H1 (cell line): ENCODE measurements around the gene RO60. TPM values are rescaled to one million over a fixed set of nuclear protein-coding genes. Genes with fewer than 3 reads are reported as not detected.

Experiments
- CTCF ChIA-PET: fragments of 300-600 bp; sonication (Branson Sonifier 250); formaldehyde crosslinking; loops from one replicate; lab custom pipeline; 2021; ENCODE audit not compliant: partially characterized antibody; lab: Charles Lee
- POLR2A ChIA-PET: fragments of 300-600 bp; sonication (Branson Sonifier 250); formaldehyde crosslinking; loops from one replicate; lab custom pipeline; 2021; ENCODE audit warnings: inconsistent platforms; ENCODE audit not compliant: partially characterized antibody; lab: Charles Lee
- DNase-seq, 2 experiments: peaks; one replicate each; pipeline versions ENCODE4 v3.0.0 to v3.0.0-alpha.2; 2010 to 2022; ENCODE audit warnings: low spot score in 2 of 2, low read depth in 1 of 2, mixed read lengths in 1 of 2
- FAIRE-seq: peaks from 2 replicates; lab custom pipeline; 2011; peaks lifted over from hg19 to GRCh38; lab: Jason Lieb, UNC
- H2AFZ ChIP-seq: 2 replicates; pipeline ENCODE4 v1.8.1; 2012; ENCODE audit warnings: low read length, inconsistent platforms
- H2AK5ac ChIP-seq: 2 replicates; pipeline ENCODE4 v1.6.1; 2013; ENCODE audit warnings: low read depth, low read length
- H2BK120ac ChIP-seq: replicated peaks from 2 replicates; pipeline ENCODE3; 2013; ENCODE audit warnings: low read depth, low read length, inconsistent platforms
- H2BK12ac ChIP-seq: 2 replicates; pipeline ENCODE4 v1.6.1; 2013; ENCODE audit warnings: low read depth, low read length
- H2BK15ac ChIP-seq: 2 replicates; pipeline ENCODE4 v1.6.1; 2013; ENCODE audit warnings: low read length
- H2BK20ac ChIP-seq: 2 replicates; pipeline ENCODE4 v1.6.1; 2013; ENCODE audit warnings: low read length
- H2BK5ac ChIP-seq: 2 replicates; pipeline ENCODE4 v1.6.1; 2013; ENCODE audit warnings: low read depth, low read length
- H3K14ac ChIP-seq: 2 replicates; pipeline ENCODE4 v1.6.1; 2013; ENCODE audit warnings: inconsistent platforms; ENCODE audit not compliant: insufficient read length
- H3K18ac ChIP-seq: 2 replicates; pipeline ENCODE4 v1.6.1; 2013; ENCODE audit warnings: low read length; ENCODE audit errors: extremely low read depth
- H3K23ac ChIP-seq: 2 replicates; pipeline ENCODE4 v1.6.1; 2013; ENCODE audit warnings: inconsistent platforms; ENCODE audit not compliant: insufficient read length
- H3K23me2 ChIP-seq: 2 replicates; pipeline ENCODE4 v1.6.1; 2013; ENCODE audit warnings: low read depth, low read length
- H3K27ac ChIP-seq: 2 replicates; pipeline ENCODE4 v1.6.1; 2011; ENCODE audit warnings: low read depth, low read length, inconsistent platforms
- H3K27me3 ChIP-seq, 4 experiments: replicated peaks in 1 of 4; 1 replicate in 1 of 4; 2 replicates in 3 of 4; pipeline versions ENCODE4 v1.6.1 to v1.8.1; 2011 to 2013; ENCODE audit warnings: low read length in 3 of 4, mild to moderate bottlenecking in 3 of 4, inconsistent platforms in 2 of 4, mixed read lengths in 2 of 4, moderate library complexity in 1 of 4; ENCODE audit not compliant: control insufficient read depth in 3 of 4, insufficient read depth in 3 of 4; ENCODE audit errors: extremely low read depth in 1 of 4
- H3K36me3 ChIP-seq, 4 experiments: 2 replicates each; pipeline versions ENCODE4 v1.6.1 to v1.8.1; 2011 to 2013; ENCODE audit warnings: mild to moderate bottlenecking in 4 of 4, low read length in 3 of 4, moderate library complexity in 2 of 4, control low read depth in 1 of 4, inconsistent platforms in 1 of 4; ENCODE audit not compliant: insufficient read depth in 4 of 4, control insufficient read depth in 2 of 4
- H3K4ac ChIP-seq: replicated peaks from 2 replicates; pipeline ENCODE3; 2013; ENCODE audit warnings: low read length, low read depth, mixed read lengths, inconsistent platforms; ENCODE audit not compliant: insufficient read length
- H3K4me1 ChIP-seq, 4 experiments: replicated peaks in 1 of 4; 1 replicate in 1 of 4; 2 replicates in 3 of 4; pipeline versions ENCODE4 v1.6.1 to v1.8.1; 2011 to 2013; ENCODE audit warnings: low read length in 3 of 4, inconsistent platforms in 2 of 4, mixed read lengths in 1 of 4; ENCODE audit not compliant: insufficient read depth in 4 of 4, control insufficient read depth in 3 of 4
- H3K4me2 ChIP-seq, 2 experiments: 2 replicates each; pipeline versions ENCODE4 v1.6.1 to v1.8.1; 2011 to 2013; ENCODE audit warnings: low read depth in 2 of 2, low read length in 2 of 2, control low read depth in 1 of 2, inconsistent platforms in 1 of 2, mild to moderate bottlenecking in 1 of 2; ENCODE audit not compliant: insufficient read depth in 1 of 2
- H3K4me3 ChIP-seq, 4 experiments: fragments of 200-600, 300-600 bp in 1 of 4; sonication (generic), shearing (Covaris generic), sonication (Bioruptor Twin) in 1 of 4; 2 replicates each; pipeline versions ENCODE4 v1.5.1 to v1.8.1; 2011 to 2016; ENCODE audit warnings: low read length in 4 of 4, low read depth in 3 of 4, control low read depth in 2 of 4, inconsistent platforms in 2 of 4, mild to moderate bottlenecking in 2 of 4, mixed read lengths in 1 of 4, moderate library complexity in 1 of 4; ENCODE audit not compliant: insufficient read depth in 2 of 4; ENCODE audit errors: extremely low read depth in 1 of 4
- H3K56ac ChIP-seq: replicated peaks from 2 replicates; pipeline ENCODE3; 2013; ENCODE audit warnings: low read depth, mild to moderate bottlenecking, mixed read lengths, low read length, inconsistent platforms; ENCODE audit not compliant: insufficient read length
- H3K79me1 ChIP-seq: 2 replicates; pipeline ENCODE4 v1.6.1; 2013; ENCODE audit warnings: low read depth, low read length, control low read depth
- H3K79me2 ChIP-seq, 2 experiments: 2 replicates each; pipeline versions ENCODE4 v1.6.1 to v1.8.1; 2012 to 2013; ENCODE audit warnings: low read length in 2 of 2, mild to moderate bottlenecking in 2 of 2, inconsistent platforms in 1 of 2; ENCODE audit not compliant: insufficient read depth in 2 of 2, control insufficient read depth in 1 of 2
- H3K9ac ChIP-seq, 4 experiments: replicated peaks in 1 of 4; 1 replicate in 1 of 4; 2 replicates in 3 of 4; pipeline versions ENCODE4 v1.6.1 to v1.8.1; 2011 to 2013; ENCODE audit warnings: low read depth in 3 of 4, low read length in 3 of 4, control low read depth in 2 of 4, mild to moderate bottlenecking in 2 of 4, moderate library complexity in 2 of 4, inconsistent platforms in 1 of 4; ENCODE audit errors: extremely low read depth in 1 of 4
- H3K9me3 ChIP-seq, 2 experiments: 2 replicates each; pipeline versions ENCODE4 v1.6.1 to v1.8.1; 2012 to 2013; ENCODE audit warnings: mild to moderate bottlenecking in 2 of 2, moderate library complexity in 2 of 2, control low read depth in 1 of 2, inconsistent platforms in 1 of 2, low read depth in 1 of 2, low read length in 1 of 2, mixed read lengths in 1 of 2; ENCODE audit not compliant: insufficient read depth in 2 of 2
- H4K20me1 ChIP-seq, 2 experiments: replicated peaks in 1 of 2; 2 replicates each; pipeline versions ENCODE3 to v1.8.1; 2011 to 2013; ENCODE audit warnings: inconsistent platforms in 2 of 2, low read length in 2 of 2, mild to moderate bottlenecking in 1 of 2; ENCODE audit not compliant: insufficient read depth in 2 of 2, control insufficient read depth in 1 of 2
- H4K5ac ChIP-seq: 2 replicates; pipeline ENCODE4 v1.6.1; 2013; ENCODE audit warnings: low read length, low read depth, mixed read lengths, inconsistent platforms; ENCODE audit not compliant: insufficient read length
- H4K8ac ChIP-seq: 2 replicates; pipeline ENCODE4 v1.8.0; 2013; ENCODE audit warnings: mild to moderate bottlenecking, moderate library complexity, low read length, inconsistent platforms; ENCODE audit not compliant: insufficient read depth; ENCODE audit errors: extremely low read depth
- H4K91ac ChIP-seq: replicated peaks from 2 replicates; pipeline ENCODE3; 2013; ENCODE audit warnings: low read length, mixed read lengths, inconsistent platforms; ENCODE audit not compliant: insufficient read length
- CBX5 ChIP-seq: fragments of 300-800, 300-1000 bp; sonication (generic); IDR thresholded peaks from 2 replicates; pipeline ENCODE4 v1.7.1; 2016; ENCODE audit warnings: antibody characterized with exemption, low read length, low read depth
- EZH2 ChIP-seq: fragments of 200-600 bp; sonication (generic); IDR thresholded peaks from 2 replicates; pipeline ENCODE4 v1.7.1; 2012; ENCODE audit warnings: low read depth, mild to moderate bottlenecking, moderate library complexity, low read length, inconsistent platforms; ENCODE audit not compliant: severe bottlenecking
- NANOG ChIP-seq: IDR thresholded peaks from 2 replicates; pipeline ENCODE4 v1.6.1; 2011; ENCODE audit warnings: low read length, low read depth, mild to moderate bottlenecking, inconsistent platforms; ENCODE audit not compliant: insufficient read depth, poor library complexity, severe bottlenecking
- PHF8 ChIP-seq: fragments of 200-600 bp; sonication (generic); conservative IDR thresholded peaks from 2 replicates; pipeline ENCODE4 v1.7.1; 2012; ENCODE audit warnings: low read depth, mild to moderate bottlenecking, inconsistent platforms, low read length, moderate library complexity
- SP2 ChIP-seq: IDR thresholded peaks from 2 replicates; pipeline ENCODE4 v1.6.1; 2012; ENCODE audit warnings: mild to moderate bottlenecking, low read length, inconsistent platforms
- TAF7 ChIP-seq: optimal IDR thresholded peaks from 2 replicates; pipeline ENCODE3; 2011; ENCODE audit warnings: low read depth, mild to moderate bottlenecking, inconsistent platforms, low read length, moderate library complexity, borderline replicate concordance
- TBP ChIP-seq: IDR thresholded peaks from 2 replicates; pipeline ENCODE4 v1.6.1; 2011; ENCODE audit warnings: low read depth, low read length, improper control_type of control experiment
- polyA plus RNA-seq, 7 experiments: library from polyadenylated mRNA; depleted of rRNA in 3 of 7; stranded (reverse) in 5 of 7; unstranded in 2 of 7; fragments of >200 nt in 5 of 7; fragments of 200-250 nt in 2 of 7; gene quantifications; 1 replicate in 5 of 7; 2 replicates in 1 of 7; 4 replicates in 1 of 7; pipeline versions ENCODE4 v1.2.1 to v1.2.3, GENCODE V29; 2011 to 2013; ENCODE audit warnings: missing spikeins in 2 of 7, mixed read lengths in 2 of 7
- total RNA-seq: library from RNA; stranded (reverse); fragmentation: NEBNext Ultra II Directional; extraction: Animal tissue kit (Norgen Biotek cat#: 25700); gene quantifications from 2 replicates; pipeline ENCODE4 v1.2.1, GENCODE V29; 2021
- TF ChIP-seq, protein P1 (sequence below): IDR thresholded peaks from 2 replicates; pipeline ENCODE4 v1.6.1; 2012; ENCODE audit warnings: inconsistent platforms
- TF ChIP-seq, protein P2 (sequence below): IDR thresholded peaks from 2 replicates; pipeline ENCODE4 v1.6.1; 2012; ENCODE audit warnings: low read length, inconsistent platforms

The RO60 gene
- total and polyA plus RNA-seq, 2 of the 8 experiments (the other 6 are each of a cell fraction or from before 2014, with no cell fraction given): 13.6 to 103 TPM

DNA sequence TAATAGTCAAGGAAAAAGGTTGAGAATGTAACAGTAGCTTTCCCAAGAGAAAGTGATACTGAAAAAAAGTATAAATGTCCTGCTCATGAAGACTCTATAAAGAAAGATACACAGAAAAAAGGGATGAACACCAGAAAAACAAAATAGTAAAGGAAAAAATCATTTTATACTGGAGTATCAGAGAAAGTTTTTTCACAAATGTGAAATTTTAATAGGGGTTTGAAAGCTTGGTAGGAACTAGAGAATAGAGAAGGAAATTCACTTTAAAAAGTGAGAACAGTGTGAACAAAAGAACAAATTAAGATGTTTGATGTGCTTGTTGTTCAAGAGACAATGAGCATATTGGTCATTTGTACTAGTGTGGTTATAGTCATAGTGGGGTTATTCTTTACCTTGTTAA lies 25.8 kb upstream of the RO60 start:
- peaks cover 0 to 2% of the 10 kb centered on the region in 2 experiments for H4K20me1 ChIP-seq
- no peak overlapping the region for H2AFZ ChIP-seq
- H3K4me2 ChIP-seq: no peak overlapping the region
- peaks cover 0 to 8% (median 0%) of the 10 kb centered on the region in 4 experiments; a peak in 3 of 8 replicates for H3K36me3 ChIP-seq
- H2BK15ac ChIP-seq: no peak overlapping the region
- no peak overlapping the region for H3K4me3 ChIP-seq
- no peak overlapping the region for H2BK120ac ChIP-seq
- no peak overlapping the region for H2BK20ac ChIP-seq
- no peak overlapping the region for H3K56ac ChIP-seq
- TF ChIP-seq EZH2 (no peak), NANOG (no peak), PHF8 (no peak), CBX5 (no peak), TAF7 (no peak), SP2 (no peak), TBP (no peak)
- TF ChIP-seq, protein P1, sequence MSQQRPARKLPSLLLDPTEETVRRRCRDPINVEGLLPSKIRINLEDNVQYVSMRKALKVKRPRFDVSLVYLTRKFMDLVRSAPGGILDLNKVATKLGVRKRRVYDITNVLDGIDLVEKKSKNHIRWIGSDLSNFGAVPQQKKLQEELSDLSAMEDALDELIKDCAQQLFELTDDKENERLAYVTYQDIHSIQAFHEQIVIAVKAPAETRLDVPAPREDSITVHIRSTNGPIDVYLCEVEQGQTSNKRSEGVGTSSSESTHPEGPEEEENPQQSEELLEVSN: no peak
- TF ChIP-seq, protein P2, sequence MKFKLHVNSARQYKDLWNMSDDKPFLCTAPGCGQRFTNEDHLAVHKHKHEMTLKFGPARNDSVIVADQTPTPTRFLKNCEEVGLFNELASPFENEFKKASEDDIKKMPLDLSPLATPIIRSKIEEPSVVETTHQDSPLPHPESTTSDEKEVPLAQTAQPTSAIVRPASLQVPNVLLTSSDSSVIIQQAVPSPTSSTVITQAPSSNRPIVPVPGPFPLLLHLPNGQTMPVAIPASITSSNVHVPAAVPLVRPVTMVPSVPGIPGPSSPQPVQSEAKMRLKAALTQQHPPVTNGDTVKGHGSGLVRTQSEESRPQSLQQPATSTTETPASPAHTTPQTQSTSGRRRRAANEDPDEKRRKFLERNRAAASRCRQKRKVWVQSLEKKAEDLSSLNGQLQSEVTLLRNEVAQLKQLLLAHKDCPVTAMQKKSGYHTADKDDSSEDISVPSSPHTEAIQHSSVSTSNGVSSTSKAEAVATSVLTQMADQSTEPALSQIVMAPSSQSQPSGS: no peak
- no peak overlapping the region for H3K23ac ChIP-seq
- DNase-seq (no peak), FAIRE-seq (no peak)
- H3K27me3 ChIP-seq: no peaks in the 10 kb centered on the region
- no peak overlapping the region for H3K14ac ChIP-seq
- no peak overlapping the region for H3K18ac ChIP-seq
- no peak overlapping the region for H4K8ac ChIP-seq
- H3K79me2 ChIP-seq: peaks cover 0 to 46% of the 10 kb centered on the region in 2 experiments; a peak in 2 of 4 replicates
- H3K27ac ChIP-seq: no peak overlapping the region
- no peaks in the 10 kb centered on the region for H3K79me1 ChIP-seq
- no peak overlapping the region for H3K9ac ChIP-seq
- H4K91ac ChIP-seq: no peak overlapping the region
- H3K23me2 ChIP-seq: no peaks in the 10 kb centered on the region
- H2AK5ac ChIP-seq: no peak overlapping the region
- H2BK12ac ChIP-seq: no peak overlapping the region
- CTCF ChIA-PET: interaction anchor here (1.2 kb wide), 1 partner anchor 10 kb away, joined by 3 read pairs; no protein-coding TSS in a partner anchor
- H2BK5ac ChIP-seq: no peak overlapping the region
- H3K4me1 ChIP-seq: no peaks in the 10 kb centered on the region
- H3K9me3 ChIP-seq: no peaks in the 10 kb centered on the region
- no peak overlapping the region for H3K4ac ChIP-seq
- POLR2A ChIA-PET: no interaction called here
- H4K5ac ChIP-seq: no peak overlapping the region
